ENCODE data around the gene BZW1. TPM values are rescaled to one million over a fixed set of nuclear protein-coding genes. Genes with fewer than 3 reads are reported as not detected.

Gene BZW1
- total and polyA plus RNA-seq, 4 donors: 177 to 457 (median 248) TPM

- H3K27ac ChIP-seq (ENCODE audit: low read depth, low read length): no peak overlapping the region
- no peaks in the 10 kb centered on the region for H3K27me3 ChIP-seq (ENCODE audit: control insufficient read depth, insufficient read depth, low read length)
- no peak overlapping the region for H3K4me3 ChIP-seq (ENCODE audit: low read depth, low read length)
- no peak for DNase-seq (ENCODE audit: low read depth in 4 of 6, low spot score in 6 of 6)
- no peaks in the 10 kb centered on the region for H3K4me1 ChIP-seq (ENCODE audit: control insufficient read depth, insufficient read depth, low read length)
- H3K36me3 ChIP-seq (ENCODE audit: control insufficient read depth, insufficient read depth, low read length): peaks cover 6% of the 10 kb centered on the region
- no peaks in the 10 kb centered on the region for H3K9me3 ChIP-seq (ENCODE audit: control insufficient read depth, insufficient read depth, low read length)
Observed at GRCh38 chr2:200847269-200847668, 35.6 kb downstream of the BZW1 start.

GRCh38 chr2:200847939-200848338 lies 36.2 kb downstream of the BZW1 start:
- WGBS (ENCODE audit: insufficient coverage): no CpG with 5 or more reads among the region's 4 CpGs
- DNase-seq (ENCODE audit: low read depth in 4 of 6, low spot score in 6 of 6): no peak
- Histone ChIP-seq H3K27me3 (ENCODE audit: control insufficient read depth, insufficient read depth, low read length) (no peaks in the 10 kb centered on the region), H3K27ac (ENCODE audit: low read depth, low read length) (no peak overlapping the region), H3K36me3 (ENCODE audit: control insufficient read depth, insufficient read depth, low read length) (peaks cover 11% of the 10 kb centered on the region), H3K4me1 (ENCODE audit: control insufficient read depth, insufficient read depth, low read length) (no peaks in the 10 kb centered on the region), H3K9me3 (ENCODE audit: control insufficient read depth, insufficient read depth, low read length) (no peaks in the 10 kb centered on the region), H3K4me3 (ENCODE audit: low read depth, low read length) (no peak overlapping the region)

GRCh38 chr2:200850512-200851256 lies 39.0 kb downstream of the BZW1 start:
- Histone ChIP-seq H3K4me1 (ENCODE audit: control insufficient read depth, insufficient read depth, low read length) (no peaks in the 10 kb centered on the region), H3K36me3 (ENCODE audit: control insufficient read depth, insufficient read depth, low read length) (peaks cover 32% of the 10 kb centered on the region), H3K27ac (ENCODE audit: low read depth, low read length) (no peak overlapping the region), H3K9me3 (ENCODE audit: control insufficient read depth, insufficient read depth, low read length) (no peaks in the 10 kb centered on the region), H3K4me3 (ENCODE audit: low read depth, low read length) (no peak overlapping the region), H3K27me3 (ENCODE audit: control insufficient read depth, insufficient read depth, low read length) (no peaks in the 10 kb centered on the region)
- WGBS (ENCODE audit: insufficient coverage): 88% methylated on average over 13 of the region's 14 CpGs
- DNase-seq (ENCODE audit: low read depth in 4 of 6, low spot score in 6 of 6): no peak

- no peak overlapping the region for H3K4me3 ChIP-seq (ENCODE audit: low read depth, low read length)
- no peak for DNase-seq (ENCODE audit: low read depth in 4 of 6, low spot score in 6 of 6)
- H3K9me3 ChIP-seq (ENCODE audit: control insufficient read depth, insufficient read depth, low read length): no peaks in the 10 kb centered on the region
- no peaks in the 10 kb centered on the region for H3K4me1 ChIP-seq (ENCODE audit: control insufficient read depth, insufficient read depth, low read length)
- no peak overlapping the region for H3K27ac ChIP-seq (ENCODE audit: low read depth, low read length)
- WGBS (ENCODE audit: insufficient coverage): 89% methylated on average over 5 of the region's 6 CpGs
- peaks cover 42% of the 10 kb centered on the region for H3K36me3 ChIP-seq (ENCODE audit: control insufficient read depth, insufficient read depth, low read length)
- H3K27me3 ChIP-seq (ENCODE audit: control insufficient read depth, insufficient read depth, low read length): no peaks in the 10 kb centered on the region
Observed at GRCh38 chr2:200851398-200852248, 39.9 kb downstream of the BZW1 start.

GRCh38 chr2:200852605-200853004 lies 40.9 kb downstream of the BZW1 start:
- Histone ChIP-seq H3K27ac (ENCODE audit: low read depth, low read length) (no peak overlapping the region), H3K9me3 (ENCODE audit: control insufficient read depth, insufficient read depth, low read length) (no peaks in the 10 kb centered on the region), H3K4me3 (ENCODE audit: low read depth, low read length) (no peak overlapping the region), H3K4me1 (ENCODE audit: control insufficient read depth, insufficient read depth, low read length) (no peaks in the 10 kb centered on the region), H3K36me3 (ENCODE audit: control insufficient read depth, insufficient read depth, low read length) (peaks cover 47% of the 10 kb centered on the region), H3K27me3 (ENCODE audit: control insufficient read depth, insufficient read depth, low read length) (no peaks in the 10 kb centered on the region)
- no CpG with 5 or more reads among the region's 2 CpGs for WGBS (ENCODE audit: insufficient coverage)
- DNase-seq (ENCODE audit: low read depth in 4 of 6, low spot score in 6 of 6): no peak

- no peaks in the 10 kb centered on the region for H3K27me3 ChIP-seq (ENCODE audit: control insufficient read depth, insufficient read depth, low read length)
- no peak overlapping the region for H3K4me3 ChIP-seq (ENCODE audit: low read depth, low read length)
- no peak for DNase-seq (ENCODE audit: low read depth in 4 of 6, low spot score in 6 of 6)
- peaks cover 62% of the 10 kb centered on the region for H3K36me3 ChIP-seq (ENCODE audit: control insufficient read depth, insufficient read depth, low read length)
- WGBS (ENCODE audit: insufficient coverage): 97% methylated on average over 4 of the region's 8 CpGs
- no peaks in the 10 kb centered on the region for H3K9me3 ChIP-seq (ENCODE audit: control insufficient read depth, insufficient read depth, low read length)
- peaks cover 7% of the 10 kb centered on the region for H3K4me1 ChIP-seq (ENCODE audit: control insufficient read depth, insufficient read depth, low read length)
- H3K27ac ChIP-seq (ENCODE audit: low read depth, low read length): no peak overlapping the region
Observed at GRCh38 chr2:200856806-200857205, 45.1 kb downstream of the BZW1 start.

- no peaks in the 10 kb centered on the region for H3K27me3 ChIP-seq (ENCODE audit: control insufficient read depth, insufficient read depth, low read length)
- H3K9me3 ChIP-seq (ENCODE audit: control insufficient read depth, insufficient read depth, low read length): no peaks in the 10 kb centered on the region
- peaks cover 12% of the 10 kb centered on the region for H3K4me1 ChIP-seq (ENCODE audit: control insufficient read depth, insufficient read depth, low read length)
- H3K27ac ChIP-seq (ENCODE audit: low read depth, low read length): no peak overlapping the region
- H3K4me3 ChIP-seq (ENCODE audit: low read depth, low read length): peak overlapping the region; percentile 93
- WGBS (ENCODE audit: insufficient coverage): 20% methylated on average over 2 of the region's 12 CpGs
- peaks cover 36% of the 10 kb centered on the region for H3K36me3 ChIP-seq (ENCODE audit: control insufficient read depth, insufficient read depth, low read length)
- peak in 2 of 6 donors; percentile 33 for DNase-seq (ENCODE audit: low read depth in 4 of 6, low spot score in 6 of 6)
Observed at GRCh38 chr2:200860092-200860795, 48.5 kb downstream of the BZW1 start.

GRCh38 chr2:200861617-200862155 lies 50.0 kb downstream of the BZW1 start:
- WGBS (ENCODE audit: insufficient coverage): 0% methylated on average over 3 of the region's 4 CpGs
- Histone ChIP-seq H3K27me3 (ENCODE audit: control insufficient read depth, insufficient read depth, low read length) (no peaks in the 10 kb centered on the region), H3K4me1 (ENCODE audit: control insufficient read depth, insufficient read depth, low read length) (peaks cover 12% of the 10 kb centered on the region), H3K9me3 (ENCODE audit: control insufficient read depth, insufficient read depth, low read length) (no peaks in the 10 kb centered on the region), H3K27ac (ENCODE audit: low read depth, low read length) (peak overlapping the region; percentile 50), H3K36me3 (ENCODE audit: control insufficient read depth, insufficient read depth, low read length) (peaks cover 22% of the 10 kb centered on the region), H3K4me3 (ENCODE audit: low read depth, low read length) (peak overlapping the region; percentile 93)
- peak in 1 of 6 donors; percentile 17 for DNase-seq (ENCODE audit: low read depth in 4 of 6, low spot score in 6 of 6)

- under 1% methylated on average over 13 of the region's 13 CpGs for WGBS (ENCODE audit: insufficient coverage)
- Histone ChIP-seq H3K9me3 (ENCODE audit: control insufficient read depth, insufficient read depth, low read length) (no peaks in the 10 kb centered on the region), H3K4me1 (ENCODE audit: control insufficient read depth, insufficient read depth, low read length) (peaks cover 12% of the 10 kb centered on the region), H3K27me3 (ENCODE audit: control insufficient read depth, insufficient read depth, low read length) (no peaks in the 10 kb centered on the region), H3K27ac (ENCODE audit: low read depth, low read length) (peak overlapping the region; percentile 99), H3K4me3 (ENCODE audit: low read depth, low read length) (peak overlapping the region; percentile 93), H3K36me3 (ENCODE audit: control insufficient read depth, insufficient read depth, low read length) (peaks cover 16% of the 10 kb centered on the region)
- peak in 4 of 6 donors; percentile 35 to 87 (median 62) for DNase-seq (ENCODE audit: low read depth in 4 of 6, low spot score in 6 of 6)
Observed at GRCh38 chr2:200862532-200863000, 50.9 kb downstream of the BZW1 start.
